AG04450 (cell line): ENCODE data around the gene CAPN1. TPM values are rescaled to one million over a fixed set of nuclear protein-coding genes. Genes with fewer than 3 reads are reported as not detected.

Experiments used
- CTCF ChIA-PET: fragments of 300-600, 350-600 bp; formaldehyde crosslinking; extraction: SDS; loops from one replicate; lab custom pipeline; 2022; ENCODE audit warnings: antibody characterized with exemption, inconsistent platforms; lab: Charles Lee
- POLR2A ChIA-PET: fragments of 350-600 bp; formaldehyde crosslinking; extraction: SDS; loops from one replicate; lab custom pipeline; 2021; ENCODE audit warnings: antibody characterized with exemption, inconsistent platforms; lab: Yijun Ruan, JAX
- DNase-seq: peaks from one replicate; pipeline ENCODE4 v3.0.0-alpha.2; 2011; ENCODE audit warnings: low read depth, low spot score
- H3K27ac ChIP-seq: one replicate; pipeline ENCODE4 v1.5.1; 2012; ENCODE audit warnings: low read depth, low read length, control low read depth
- H3K27me3 ChIP-seq: one replicate; pipeline ENCODE4 v1.6.0; 2012; ENCODE audit warnings: low read length; ENCODE audit not compliant: control insufficient read depth, insufficient read depth
- H3K4me3 ChIP-seq: 2 replicates; pipeline ENCODE4 v1.5.1; 2011; ENCODE audit warnings: mild to moderate bottlenecking, low read depth, low read length, control low read depth
- H3K9me3 ChIP-seq: 2 replicates; pipeline ENCODE4 v1.5.1; 2012; ENCODE audit warnings: low read length; ENCODE audit not compliant: control insufficient read depth, insufficient read depth
- CTCF ChIP-seq: IDR thresholded peaks from 2 replicates; pipeline ENCODE4 v1.5.1; 2011; ENCODE audit warnings: low read depth, low read length, control low read depth, inconsistent platforms
- polyA plus RNA-seq: library from polyadenylated mRNA; depleted of rRNA; stranded (reverse); fragments of >200 nt; gene quantifications from 2 replicates; pipeline ENCODE4 v1.2.3, GENCODE V29; 2011

Gene CAPN1
- polyA plus RNA-seq, 1 experiment, result 84.1 TPM

DNA sequence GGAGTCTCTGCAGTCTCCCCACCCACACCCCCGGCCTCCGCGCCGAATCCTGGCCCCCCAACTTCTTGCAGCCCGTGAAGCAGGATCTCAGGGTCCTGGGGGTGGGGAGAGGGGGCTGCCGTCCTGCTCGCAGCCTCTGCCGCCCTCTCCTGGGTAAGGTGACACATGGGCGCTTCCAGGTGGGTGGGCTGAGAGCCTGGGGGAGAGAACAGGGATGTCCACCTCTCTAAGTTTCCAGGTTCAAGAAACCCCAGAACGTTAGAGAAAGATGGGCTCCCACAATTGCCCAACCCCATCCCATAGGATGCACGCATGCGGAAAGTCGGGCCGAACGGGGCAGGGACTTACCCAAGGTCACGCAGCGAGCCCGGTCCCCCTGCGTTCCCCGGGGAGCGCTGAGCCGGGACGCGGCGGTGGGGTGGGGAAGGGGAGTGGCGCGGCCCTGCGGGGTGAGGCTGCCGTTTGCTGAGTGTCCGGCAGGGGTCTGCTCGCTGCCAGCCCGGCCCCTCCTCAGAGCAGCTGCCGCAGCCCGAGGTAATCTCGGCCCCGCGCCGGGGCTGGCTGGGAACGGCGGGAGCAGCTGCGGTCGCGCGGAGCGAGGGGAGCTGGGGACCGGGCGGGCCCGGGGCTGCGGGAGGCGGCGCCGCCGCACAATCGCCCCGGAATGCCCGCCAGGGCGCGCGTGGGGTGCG is 705 bp upstream of the CAPN1 start:
- ChIA-PET POLR2A (interaction anchor here (0.6 to 2.3 kb wide), 4 partner anchors 46 to 316 kb away, joined by 3 to 10 read pairs (median 4); partner anchors contain the start of genes POLA2 and ZNHIT2), CTCF (interaction anchor here (0.5 to 1.4 kb wide), 8 partner anchors 17 to 151 kb away, joined by 3 to 9 read pairs (median 4); no protein-coding TSS in a partner anchor)
- TF ChIP-seq CTCF, result peak; percentile 48
- Histone ChIP-seq H3K4me3 (peak overlapping the region; percentile 88), H3K9me3 (peaks cover 5% of the 10 kb centered on the region; the same call in 1 of the 2 replicates), H3K27me3 (no peaks in the 10 kb centered on the region), H3K27ac (peak overlapping the region; percentile 31)
- DNase-seq, result peak; percentile 10

GRCh38 chr11:65182258-65183170 is 786 bp downstream of the CAPN1 start:
- TF ChIP-seq CTCF, result no peak
- no peak overlapping the region for H3K27ac ChIP-seq
- H3K27me3 ChIP-seq, result no peaks in the 10 kb centered on the region
- POLR2A ChIA-PET, result interaction anchor here (0.6 to 2.3 kb wide), 4 partner anchors 18 to 79 kb away, joined by 4 to 10 read pairs (median 5); partner anchors contain the start of genes POLA2 and ZNHIT2
- peaks cover 5% of the 10 kb centered on the region; the same call in 1 of the 2 replicates for H3K9me3 ChIP-seq
- CTCF ChIA-PET, result interaction anchor here (0.5 to 1.4 kb wide), 9 partner anchors 8 to 149 kb away, joined by 3 to 10 read pairs (median 3); partner anchors contain the start of gene TM7SF2
- H3K4me3 ChIP-seq, result peak overlapping the region; percentile 88
- no peak for DNase-seq

- no peak for TF ChIP-seq CTCF
- Histone ChIP-seq H3K27ac (no peak overlapping the region), H3K27me3 (no peaks in the 10 kb centered on the region), H3K4me3 (peak overlapping the region; percentile 88), H3K9me3 (peaks cover 5% of the 10 kb centered on the region; the same call in 1 of the 2 replicates)
- POLR2A ChIA-PET, result interaction anchor here (2.3 kb wide), 1 partner anchor 48 kb away, joined by 10 read pairs; no protein-coding TSS in a partner anchor
- DNase-seq, result no peak
- CTCF ChIA-PET, result no interaction called here
These were observed 1.6 kb downstream of the CAPN1 start for GRCh38 chr11:65183201-65183891.

GRCh38 chr11:65184146-65184545 is 2.4 kb downstream of the CAPN1 start:
- Histone ChIP-seq H3K27me3 (no peaks in the 10 kb centered on the region), H3K9me3 (peaks cover 5% of the 10 kb centered on the region; the same call in 1 of the 2 replicates), H3K4me3 (no peak overlapping the region), H3K27ac (no peak overlapping the region)
- TF ChIP-seq CTCF, result no peak
- CTCF ChIA-PET, result interaction anchor here (0.6 kb wide), 1 partner anchor 76 kb away, joined by 4 read pairs; no protein-coding TSS in a partner anchor
- POLR2A ChIA-PET, result no interaction called here
- DNase-seq, result no peak
